T-helper 2 cell treated with Interferon-gamma antibody and Interleukin-4, amounts not matched to agents 100 ng/mL and 5 ng/mL, for 36 hours (primary cell): ENCODE data around the gene EMP3. TPM values are rescaled to one million over a fixed set of nuclear protein-coding genes. Genes with fewer than 3 reads are reported as not detected.

Experiments used
- intact Hi-C: fragments of 100-400 bp; cut with micrococcal nuclease; formaldehyde crosslinking; loops from one replicate; pipeline ENCODE4 v1.15.1; 2023
- total RNA-seq: library from RNA; stranded (reverse); gene quantifications from 2 replicates; pipeline ENCODE4 v1.2.3, GENCODE V29; 2022

The EMP3 gene
- total RNA-seq, 1 donor from 2014 or later = 423 TPM

DNA sequence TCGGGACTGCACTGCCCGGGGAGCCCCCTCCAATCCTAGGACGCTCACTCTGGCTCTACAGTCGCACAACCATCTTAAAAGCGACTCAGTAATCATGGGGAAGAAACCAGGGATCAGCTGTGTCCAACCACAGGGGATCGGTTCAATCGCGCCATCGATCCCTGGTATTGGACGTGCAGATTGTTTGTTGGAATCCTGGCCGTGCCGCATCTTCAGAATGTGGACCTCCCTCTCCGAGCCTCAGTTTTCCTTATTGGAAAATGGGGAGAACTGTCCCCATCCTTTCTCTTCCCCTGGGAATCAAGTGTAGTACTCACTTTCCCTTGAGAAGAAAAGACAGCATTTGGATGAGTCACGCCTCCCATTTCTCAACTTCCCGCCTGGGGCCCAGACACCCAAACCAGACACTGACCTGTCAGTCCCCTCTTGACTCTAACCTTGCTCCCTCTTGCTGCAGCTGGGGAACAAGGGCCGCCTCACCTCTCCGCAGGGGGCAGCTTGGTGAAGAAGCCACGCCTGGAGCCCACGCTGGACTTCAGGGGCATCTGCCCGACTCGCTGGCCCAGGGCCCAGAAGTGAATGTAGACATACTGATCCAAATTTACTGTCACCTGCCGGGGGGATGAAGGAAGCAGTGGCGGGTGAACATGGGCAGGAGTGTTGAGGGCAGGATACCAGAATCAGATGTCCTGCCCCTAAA, 17.6 kb downstream of the EMP3 start:
- intact Hi-C loops = no loop called here

DNA sequence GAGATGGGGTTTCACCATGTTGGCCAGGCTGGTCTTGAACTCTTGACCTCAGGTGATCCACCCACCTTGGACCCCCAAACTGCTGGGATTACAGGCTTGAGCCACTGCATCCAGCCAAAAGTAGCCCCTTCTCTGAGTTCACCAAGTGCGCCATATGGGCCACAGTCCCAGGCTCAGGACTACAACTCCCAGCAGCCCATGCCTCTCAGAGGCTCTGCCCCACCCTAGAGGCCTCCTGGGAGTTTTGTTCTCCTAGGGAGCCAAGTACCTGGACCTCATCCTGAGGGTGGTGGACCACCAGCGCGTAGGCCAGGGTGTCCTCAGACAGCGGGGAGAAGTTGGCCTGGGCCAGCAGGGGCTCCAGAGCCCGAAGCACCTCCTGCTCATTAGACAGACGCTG, 19.5 kb downstream of the EMP3 start:
- intact Hi-C loops = no loop called here

DNA sequence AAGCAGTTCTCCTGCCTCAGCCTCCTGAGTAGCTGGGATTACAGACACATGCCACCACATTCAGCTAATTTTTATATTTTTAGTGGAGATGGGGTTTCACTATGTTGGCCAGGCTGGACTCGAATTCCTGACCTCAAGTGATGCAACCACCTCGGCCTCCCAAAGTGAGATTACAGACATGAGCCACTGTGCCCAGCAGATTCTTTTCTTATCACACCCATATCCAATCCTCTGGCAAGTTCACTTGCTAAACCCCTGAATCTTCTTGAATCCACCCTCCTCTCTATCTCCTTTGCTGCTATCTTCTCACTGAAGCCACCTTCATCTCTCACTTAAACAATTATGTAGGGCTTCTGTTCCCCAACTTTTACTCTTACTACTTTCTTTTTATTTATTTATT, 20.8 kb downstream of the EMP3 start:
- intact Hi-C loops = no loop called here

DNA sequence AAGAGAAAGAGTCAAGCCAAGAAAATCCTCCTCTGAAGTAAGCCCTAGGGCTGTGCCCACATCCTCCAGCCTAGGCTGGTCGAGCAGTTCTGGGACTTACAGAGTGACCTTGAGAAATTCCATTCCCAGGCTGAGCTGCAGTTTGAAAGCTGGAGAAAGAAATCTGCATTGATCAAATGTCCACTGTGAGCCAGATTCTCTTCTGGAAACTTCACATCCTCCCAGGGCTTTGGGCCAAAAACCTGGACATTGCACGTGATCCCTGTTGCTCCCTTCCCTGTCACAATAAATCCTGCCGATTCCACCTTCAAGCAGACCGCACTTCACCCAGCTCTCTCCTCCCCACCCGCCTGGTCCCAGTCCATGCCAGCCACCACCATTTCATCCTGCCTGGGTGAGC, 22.7 kb downstream of the EMP3 start:
- intact Hi-C loops = no loop called here

DNA sequence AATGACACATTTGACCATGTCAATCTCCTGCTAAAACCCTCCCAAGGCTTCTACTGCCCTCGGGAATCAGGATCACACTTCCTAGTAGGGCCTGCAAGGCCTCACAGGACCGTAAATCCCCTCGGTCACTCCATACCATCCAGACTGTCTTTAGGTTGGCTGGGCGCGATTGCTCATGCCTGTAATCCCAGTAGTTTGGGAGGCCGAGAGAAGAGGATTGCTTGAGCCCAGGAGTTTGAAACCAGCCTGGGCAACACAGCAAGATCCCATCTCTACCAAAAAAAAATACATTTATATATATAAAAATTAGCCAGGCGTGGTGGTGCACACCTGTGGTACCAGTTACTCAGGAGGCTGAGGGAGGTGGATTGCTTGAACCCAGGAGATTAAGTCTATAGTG, 23.4 kb downstream of the EMP3 start:
- intact Hi-C loops = no loop called here

DNA sequence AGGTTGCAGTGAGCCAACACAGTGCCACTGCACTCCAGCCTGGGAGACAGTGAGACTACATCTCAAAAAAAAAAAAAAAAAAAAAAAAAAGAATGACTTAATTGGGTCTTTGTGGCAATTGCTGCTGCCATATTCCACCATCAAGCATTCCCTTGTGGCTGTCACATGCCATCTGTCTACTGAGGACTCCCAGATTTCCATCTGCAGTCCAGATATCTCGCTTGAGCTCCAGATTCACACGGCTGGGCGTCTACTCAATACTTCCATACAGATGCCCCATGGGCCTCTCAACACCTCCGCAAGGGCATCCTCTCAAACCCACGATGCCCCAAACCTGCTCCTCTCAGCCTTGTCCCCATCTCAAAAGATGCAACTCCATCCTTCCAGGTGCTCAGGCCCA, 25.5 kb downstream of the EMP3 start:
- intact Hi-C loops = no loop called here

DNA sequence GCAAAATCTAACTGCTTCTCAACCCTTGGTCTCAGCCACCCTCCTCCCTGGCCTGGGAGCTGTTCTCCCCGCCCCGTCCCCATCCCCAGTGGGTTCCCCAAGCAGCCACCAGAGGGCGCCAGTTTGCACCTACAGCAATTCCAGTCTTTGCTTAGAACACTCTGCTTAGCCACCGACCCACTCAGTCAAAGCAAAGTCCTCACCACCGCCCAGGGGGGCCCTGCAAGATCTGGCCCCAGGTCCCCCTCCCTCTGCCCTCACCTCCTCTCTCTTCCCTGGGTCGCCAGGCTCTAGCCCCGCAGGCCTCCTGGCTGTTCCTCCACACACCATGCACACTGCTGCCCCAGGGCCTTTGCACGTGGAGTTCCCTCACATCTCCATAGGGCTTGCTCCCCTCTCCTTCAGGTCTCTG, 26.0 kb downstream of the EMP3 start:
- intact Hi-C loops = no loop called here

DNA sequence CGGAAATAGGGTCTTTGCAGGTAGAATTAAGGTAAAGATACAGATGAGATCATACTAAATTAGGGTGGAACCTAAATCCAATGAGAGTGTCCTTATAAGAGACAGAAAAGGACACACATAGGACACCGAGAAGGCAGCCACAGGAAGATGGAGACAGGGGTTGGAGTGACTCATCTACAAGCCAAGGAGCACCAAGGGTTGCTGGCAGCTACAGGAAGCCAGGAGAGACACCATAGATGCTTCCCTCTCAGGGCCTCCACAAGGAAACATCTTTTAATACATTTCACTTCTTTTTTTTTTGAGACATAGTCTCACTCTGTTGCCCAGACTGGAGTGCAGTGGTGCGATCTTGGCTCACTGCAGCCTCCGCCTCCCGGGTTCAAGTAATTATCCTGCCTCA, 28.3 kb downstream of the EMP3 start:
- intact Hi-C loops = no loop called here

DNA sequence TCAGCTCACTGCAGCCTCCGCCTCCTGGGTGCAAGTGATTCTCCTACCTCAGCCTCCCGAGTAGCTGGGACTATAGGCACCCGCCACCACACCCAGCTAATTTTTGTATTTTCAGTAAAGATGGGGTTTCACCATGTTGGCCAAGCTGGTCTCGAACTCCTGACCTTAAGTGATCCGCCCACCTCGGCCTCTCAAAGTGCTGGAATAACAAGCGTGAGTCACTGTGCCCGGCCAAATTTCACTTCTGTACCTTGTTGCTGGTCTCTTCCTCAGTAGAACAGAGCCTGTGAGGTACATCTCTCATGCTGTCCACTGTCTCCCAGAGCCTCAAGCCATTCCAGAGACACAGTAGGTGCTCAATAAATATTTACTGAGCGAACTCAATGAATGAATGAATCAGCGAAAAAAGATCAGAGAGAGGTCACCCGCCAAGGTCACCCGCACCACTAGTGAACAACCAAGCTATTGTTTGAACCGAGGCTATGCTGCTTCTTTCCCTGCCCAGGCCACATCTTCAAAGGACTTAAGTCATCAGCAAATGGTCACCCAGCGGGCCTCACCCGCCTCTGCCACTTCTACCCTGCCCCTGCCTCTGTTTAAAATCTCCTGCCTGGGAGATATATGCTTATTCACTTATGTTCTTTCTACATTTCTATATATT, 29.1 kb downstream of the EMP3 start:
- intact Hi-C loops = no loop called here

DNA sequence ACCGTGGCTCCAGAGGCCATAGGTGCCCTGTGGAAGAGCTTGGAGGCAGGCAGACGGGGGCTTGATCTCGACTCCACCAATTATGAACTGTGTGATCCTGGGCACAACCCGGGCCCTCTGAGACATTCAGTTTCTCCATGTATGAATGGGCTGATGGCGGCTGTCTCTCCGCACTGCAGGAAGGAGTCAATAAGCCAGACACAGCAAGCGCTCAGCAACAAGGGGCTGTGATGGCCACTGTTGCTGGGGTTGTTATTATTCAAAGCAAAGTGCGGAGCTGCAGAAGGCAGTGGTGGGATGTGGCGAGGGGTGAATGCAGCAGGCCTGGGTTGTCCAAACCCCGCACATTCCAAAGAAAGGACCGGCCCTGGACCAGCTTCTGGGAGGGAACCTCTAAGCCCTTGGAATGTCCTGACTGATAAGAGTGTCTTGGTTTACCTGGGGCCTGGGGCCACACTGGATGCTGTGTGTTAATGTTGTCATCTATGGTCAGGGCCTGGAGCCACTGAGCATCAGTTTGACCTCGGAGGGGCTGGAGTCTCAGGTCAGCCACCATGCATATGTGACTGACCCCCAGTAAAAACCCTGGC, 30.1 kb downstream of the EMP3 start:
- intact Hi-C loops = no loop called here

DNA sequence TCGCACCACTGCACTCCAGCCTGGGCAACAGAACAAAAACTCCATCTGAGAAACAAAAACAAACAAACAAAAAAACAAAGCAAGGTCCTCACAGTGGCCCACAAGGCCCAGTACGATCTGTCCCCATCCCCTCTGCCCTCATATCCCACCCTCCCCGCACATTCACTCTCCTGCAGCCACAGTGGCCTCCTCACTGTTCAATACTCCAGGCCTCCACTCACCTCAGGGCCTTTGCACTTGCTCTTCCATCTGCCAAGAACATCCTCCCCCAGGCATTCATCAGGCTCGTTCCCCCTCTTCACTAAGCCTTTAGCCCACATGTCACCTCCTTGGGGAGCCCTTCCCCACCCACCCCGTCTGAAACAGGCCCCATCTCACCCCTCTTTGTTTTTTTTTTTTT, 33.8 kb downstream of the EMP3 start:
- intact Hi-C loops = no loop called here

DNA sequence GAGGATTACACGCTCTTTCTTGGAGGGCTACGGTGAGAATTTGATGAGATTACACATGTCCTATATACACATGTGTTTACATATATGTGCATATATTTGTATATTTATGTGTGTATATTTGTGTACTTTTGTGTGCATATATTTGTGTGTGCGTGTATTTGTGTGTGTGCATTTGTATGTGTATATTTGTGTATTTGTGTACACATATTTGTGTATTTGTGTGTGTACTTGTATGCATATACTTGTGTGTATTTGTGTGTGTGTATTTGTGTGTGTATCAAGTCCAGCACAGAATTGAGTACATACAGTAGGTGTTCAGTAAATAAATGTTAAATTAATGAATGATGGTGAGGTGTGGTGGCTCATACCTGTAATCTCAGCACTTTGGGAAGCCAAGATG, 36.6 kb downstream of the EMP3 start:
- intact Hi-C loops = loop anchor here (2.0 to 5.0 kb wide), 5 partner anchors 105 to 1505 kb away; partner anchors contain the start of genes CARD8, DBP, LMTK3 and RPL18

DNA sequence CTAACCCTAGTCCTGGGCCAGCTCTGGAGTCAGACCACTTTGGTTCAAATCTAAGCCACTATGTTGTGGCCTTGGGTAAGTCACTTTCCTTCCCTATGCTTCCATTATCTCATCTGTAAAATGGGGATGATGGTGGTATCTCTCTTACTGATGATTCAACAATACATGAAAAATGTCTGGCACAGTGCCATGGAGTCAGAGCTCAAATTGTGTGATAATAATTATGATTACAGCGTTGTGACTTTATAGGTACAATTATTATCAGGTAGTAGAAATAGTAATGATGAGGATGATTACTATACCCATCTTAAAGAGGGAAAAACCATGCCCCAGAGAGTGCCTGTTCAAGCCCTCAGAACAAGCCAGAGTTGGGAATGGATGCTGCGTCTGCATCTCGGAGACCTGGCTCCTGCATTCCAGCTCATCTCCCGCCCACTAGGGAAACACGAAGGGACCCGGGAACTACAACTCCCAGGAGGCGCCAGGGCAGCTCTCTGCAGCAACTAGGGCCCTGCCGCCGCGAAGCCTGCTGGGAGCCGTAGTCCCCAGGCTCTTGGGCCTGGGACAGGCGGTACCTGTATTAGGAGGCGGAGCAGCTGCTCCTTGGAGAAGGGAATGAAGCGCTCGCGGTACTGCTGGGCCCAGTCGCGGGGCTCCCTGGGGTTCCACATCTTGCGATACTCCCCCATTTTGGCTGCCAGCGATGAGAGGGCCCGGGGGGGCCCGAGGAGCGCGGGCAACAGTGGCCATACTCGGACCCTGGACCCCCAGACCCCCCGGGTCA, 37.6 kb downstream of the EMP3 start:
- intact Hi-C loops = loop anchor here (1.0 to 5.0 kb wide), 8 partner anchors 33 to 1506 kb away; partner anchors contain the start of genes CARD8, CYTH2, DBP and LMTK3

DNA sequence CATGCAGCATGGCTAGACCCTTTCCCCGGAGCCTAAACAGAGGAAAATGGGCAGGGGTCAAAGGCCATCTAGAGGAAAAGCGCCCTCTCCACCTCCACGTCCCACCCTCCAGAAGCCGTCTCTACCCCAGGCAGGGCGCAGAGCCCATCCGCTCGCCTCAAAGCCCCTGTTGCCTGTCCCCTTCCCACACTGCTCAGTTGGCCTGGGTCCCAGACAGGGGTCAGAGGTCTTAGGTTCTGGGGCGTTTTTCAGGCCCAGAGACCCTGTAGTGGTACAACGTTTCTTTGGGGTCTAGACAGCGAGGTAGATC, 38.1 kb downstream of the EMP3 start:
- intact Hi-C loops = loop anchor here (1.0 to 5.0 kb wide), 8 partner anchors 33 to 1506 kb away; partner anchors contain the start of genes CARD8, CYTH2, DBP and LMTK3

DNA sequence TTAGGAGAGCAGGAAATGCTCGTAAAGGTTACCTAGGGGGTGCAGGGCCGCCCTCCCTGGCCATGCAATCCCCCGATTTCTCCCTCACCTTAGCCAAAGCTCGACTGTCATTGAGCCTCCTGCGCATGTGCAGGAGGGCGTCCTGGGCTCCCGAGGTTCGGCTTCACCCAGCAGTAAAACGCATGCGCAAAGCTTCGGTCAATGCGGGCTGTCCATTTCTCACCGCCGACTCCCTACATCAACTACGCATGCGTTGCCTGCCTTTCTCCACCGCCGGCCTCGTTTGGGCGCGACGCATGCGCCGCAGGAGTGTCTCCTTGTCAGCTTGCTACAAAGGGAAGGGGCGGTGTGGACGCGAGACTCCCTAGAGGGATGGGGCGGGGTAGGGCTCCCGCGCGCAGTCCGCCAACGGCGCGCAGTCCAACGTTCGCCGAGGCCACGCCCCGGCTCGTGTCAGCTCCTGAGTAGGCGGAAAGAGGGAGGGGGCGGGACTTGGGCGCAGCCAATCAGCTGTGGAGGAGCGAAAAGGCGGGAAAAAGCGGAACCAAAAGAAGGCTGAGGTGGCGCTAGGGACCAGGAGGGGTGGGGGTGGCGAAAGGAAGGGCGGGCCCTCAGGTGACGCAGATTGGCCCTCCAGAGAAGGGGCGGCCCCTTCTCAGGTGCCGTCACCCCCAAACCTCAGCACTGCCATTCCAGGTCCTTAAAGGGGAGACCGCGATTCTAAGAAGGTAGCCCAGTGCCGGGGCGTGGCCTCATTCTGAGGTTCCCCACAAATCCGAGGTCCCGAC, 38.7 kb downstream of the EMP3 start, which contains the start of the genes SYNGR4 and TMEM143:
Gene SYNGR4, plus strand, starts transcription at position 558 of the 788 bp plus-strand sequence. CDS start 1,476 bp downstream, outside the sequence.
Gene TMEM143, minus strand, starts transcription at position 131 of the 788 bp plus-strand sequence. Its CDS starts 20 bp downstream, at position 111.
- intact Hi-C loops = loop anchor here (1.0 to 5.0 kb wide), 10 partner anchors 34 to 1507 kb away; partner anchors contain the start of genes CARD8, CYTH2, DBP and GRWD1

DNA sequence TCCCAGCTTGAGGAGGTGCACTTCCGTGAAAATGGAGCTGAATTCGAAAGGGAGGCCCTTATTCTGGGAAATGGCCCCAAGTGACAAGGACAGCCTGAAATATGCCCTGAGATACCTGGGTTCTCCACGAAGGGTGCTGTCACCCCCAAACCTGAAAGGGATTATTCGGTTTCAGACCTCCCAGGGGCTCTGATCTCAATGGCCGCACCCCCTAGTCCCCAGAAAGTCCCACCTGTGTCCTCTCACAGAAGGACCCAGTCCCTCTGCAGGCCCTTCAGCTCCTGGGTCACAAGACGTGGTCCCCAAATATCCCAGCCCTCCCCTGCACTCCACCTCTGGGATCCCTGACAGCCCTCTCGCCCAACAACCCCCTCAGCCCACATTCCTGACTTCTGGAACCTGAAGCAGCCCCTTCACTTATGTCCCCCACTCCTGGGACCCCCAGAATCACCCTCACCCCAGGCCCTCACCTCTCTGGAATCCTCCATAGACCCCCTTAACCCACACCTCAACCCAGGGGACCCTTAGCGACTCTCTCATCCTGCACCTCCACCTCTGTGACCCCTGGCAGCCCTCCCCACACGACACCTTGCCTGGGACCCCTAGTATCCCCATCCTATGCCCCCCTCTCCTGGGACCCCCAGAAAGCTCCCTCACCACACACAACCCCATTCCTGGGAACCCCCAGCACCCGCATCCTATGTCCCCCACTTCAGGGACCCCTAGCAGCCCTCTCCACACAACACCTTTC, 39.4 kb downstream of the EMP3 start:
- intact Hi-C loops = loop anchor here (1.0 to 5.0 kb wide), 6 partner anchors 34 to 1507 kb away; partner anchors contain the start of genes CARD8, DBP, GRWD1 and LMTK3

DNA sequence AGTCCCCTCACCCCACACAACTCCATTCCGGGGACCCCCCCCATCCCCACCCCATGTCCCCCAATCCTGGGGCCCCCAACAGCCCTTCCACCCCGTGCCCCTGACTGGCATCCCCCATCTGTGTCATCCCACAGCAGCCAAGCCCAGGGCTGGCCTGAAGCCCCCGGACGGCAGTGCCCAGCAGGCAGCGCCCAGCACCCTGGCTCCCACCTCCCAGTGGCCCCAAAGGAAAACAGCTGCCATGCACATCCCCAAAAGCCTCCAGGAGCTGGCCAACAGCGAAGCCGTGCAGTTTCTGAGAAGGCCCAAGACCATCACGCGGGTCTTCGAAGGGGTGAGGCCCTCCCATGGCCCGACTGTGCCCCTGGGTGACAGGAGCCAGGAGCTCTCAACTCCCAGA, 40.2 kb downstream of the EMP3 start:
- intact Hi-C loops = no loop called here

DNA sequence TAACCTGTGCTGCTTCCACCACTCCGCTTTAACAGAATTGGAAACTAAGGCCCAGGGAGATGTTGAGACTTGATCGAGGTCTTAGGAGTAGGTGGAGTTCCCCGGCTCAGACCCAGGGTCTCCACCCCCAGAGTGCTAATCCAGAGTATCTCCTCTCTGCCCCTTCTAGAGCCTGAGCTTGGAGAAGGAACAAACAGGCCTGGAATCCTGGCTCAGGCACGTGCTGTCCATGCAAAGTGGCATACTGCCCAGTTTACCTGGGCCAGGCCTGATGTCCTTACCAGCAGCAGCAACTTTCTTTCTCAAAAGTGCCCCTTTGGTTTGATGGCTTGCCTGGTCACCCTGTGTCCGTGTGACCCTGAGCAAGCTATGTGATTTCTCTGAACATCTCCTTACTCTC, 42.5 kb downstream of the EMP3 start:
- intact Hi-C loops = no loop called here

DNA sequence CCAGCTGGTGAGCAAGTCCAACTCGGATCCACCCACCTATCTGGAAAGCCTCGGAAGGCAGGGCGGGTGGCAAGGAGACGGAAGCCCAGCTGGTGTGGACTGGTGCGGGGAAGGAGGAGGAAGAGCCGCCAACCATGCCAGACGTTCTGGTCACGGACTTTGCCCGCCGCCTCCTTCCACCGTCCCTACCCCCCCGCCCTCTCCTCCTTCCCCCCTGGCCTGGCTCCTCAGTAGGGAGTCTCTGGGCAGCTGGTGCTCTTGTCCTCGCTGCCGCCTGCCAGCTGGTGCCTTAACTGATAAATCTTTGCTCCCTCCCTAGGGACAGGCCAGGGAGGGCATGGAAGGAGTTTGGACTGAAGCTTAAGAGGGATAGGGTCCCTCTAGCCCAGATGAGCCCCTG, 43.6 kb downstream of the EMP3 start:
- intact Hi-C loops = no loop called here

DNA sequence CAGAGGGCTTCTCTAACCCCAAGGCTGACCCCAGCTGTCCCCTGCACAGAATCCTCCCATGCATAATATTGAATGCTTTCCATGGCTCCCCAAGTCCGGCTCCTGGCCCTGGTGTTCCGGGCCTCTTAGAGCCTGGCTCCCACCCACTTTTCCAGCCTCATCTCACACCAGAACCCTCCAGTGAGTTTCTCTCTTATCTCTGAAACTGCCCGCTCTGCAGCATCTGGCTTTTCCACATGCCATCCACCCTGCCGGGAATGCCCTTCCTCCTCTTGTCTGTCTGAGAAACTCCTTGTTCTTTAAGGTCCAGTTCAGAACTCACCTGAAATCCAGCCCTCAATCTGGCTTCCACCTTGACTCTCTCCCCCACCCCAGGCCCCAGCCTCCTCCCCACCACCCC, 45.6 kb downstream of the EMP3 start:
- intact Hi-C loops = no loop called here
